K562 (cell line): ENCODE data around the gene LIN7A.

Source experiments
- ATF4 ChIP-seq: fragments of 450-650 bp; formaldehyde crosslinking; IDR thresholded peaks from 2 replicates; pipeline ENCODE4 v1.4.0; 2022; ENCODE audit warnings: mild to moderate bottlenecking, moderate library complexity
- KDM2B ChIP-seq: fragments of 250-450 bp; sonication (Bioruptor Pico); IDR thresholded peaks from 2 replicates; pipeline ENCODE4 v1.8.0; 2021; ENCODE audit warnings: mild to moderate bottlenecking, moderate library complexity
- KLF6 ChIP-seq: fragments of 250-450 bp; sonication (Bioruptor Pico); IDR thresholded peaks from 2 replicates; pipeline ENCODE4 v1.4.0; 2020; ENCODE audit warnings: mild to moderate bottlenecking, moderate library complexity, borderline replicate concordance
- POLR2A ChIP-seq: fragments of 450-650 bp; conservative IDR thresholded peaks from 2 replicates; pipeline ENCODE4 v1.6.1; 2016
- POLR2AphosphoS2 ChIP-seq: IDR thresholded peaks from 2 replicates; pipeline ENCODE4 v1.6.1; 2012; ENCODE audit warnings: low read length, improper control_type of control experiment
- PURB ChIP-seq: sonication (generic); formaldehyde crosslinking; IDR thresholded peaks from 2 replicates; pipeline ENCODE4 v1.9.0; 2021; ENCODE audit warnings: low read depth, mild to moderate bottlenecking, missing genetic modification reagents
- SAFB2 ChIP-seq: fragments of 200-400 bp; formaldehyde crosslinking; IDR thresholded peaks from 2 replicates; pipeline ENCODE4 v1.6.1; 2018; ENCODE audit warnings: borderline replicate concordance, low read length, low read depth, moderate library complexity; ENCODE audit not compliant: severe bottlenecking
- SIN3A ChIP-seq, 2 experiments: fragments of 150-350 bp in 1 of 2; IDR thresholded peaks; 2 replicates each; pipeline ENCODE4 v1.6.1; 2011 to 2016; ENCODE audit warnings: borderline replicate concordance in 2 of 2, low read depth in 2 of 2, low read length in 2 of 2, mild to moderate bottlenecking in 2 of 2, moderate library complexity in 2 of 2; ENCODE audit not compliant: control insufficient read depth in 1 of 2
- TF ChIP-seq, protein P1 (sequence below), 3 experiments: IDR thresholded peaks in 2 of 3; conservative IDR thresholded peaks in 1 of 3; 2 replicates each; pipeline ENCODE4 v1.5.1; 2011 to 2012; ENCODE audit warnings: low read length in 3 of 3, mild to moderate bottlenecking in 3 of 3, control low read depth in 2 of 3, improper control_type of control experiment in 1 of 3, inconsistent platforms in 1 of 3, low read depth in 1 of 3, mixed read lengths in 1 of 3, moderate library complexity in 1 of 3; ENCODE audit not compliant: insufficient read depth in 2 of 3
- TF ChIP-seq, protein P2 (sequence below): sonication (generic); formaldehyde crosslinking; IDR thresholded peaks from 2 replicates; pipeline ENCODE4 v1.8.0; 2022; ENCODE audit warnings: mild to moderate bottlenecking, missing genetic modification reagents

GRCh38 chr12:80967565-80967964 lies 29.8 kb upstream of the LIN7A start:
- TF ChIP-seq PURB (CRISPR knock-in tag) (no peak), SAFB2 (no peak), POLR2A (no peak), ATF4 (CRISPR knock-in tag) (no peak), POLR2AphosphoS2 (no peak), KLF6 (CRISPR knock-in tag) (no peak), SIN3A (IDR thresholded peaks at IDR 0.05; ENCODE audit: borderline replicate concordance in 2 of 2, control insufficient read depth in 1 of 2, low read depth in 2 of 2, low read length in 2 of 2) (no peak), KDM2B (CRISPR knock-in tag) (no peak)
- TF ChIP-seq, protein P1, sequence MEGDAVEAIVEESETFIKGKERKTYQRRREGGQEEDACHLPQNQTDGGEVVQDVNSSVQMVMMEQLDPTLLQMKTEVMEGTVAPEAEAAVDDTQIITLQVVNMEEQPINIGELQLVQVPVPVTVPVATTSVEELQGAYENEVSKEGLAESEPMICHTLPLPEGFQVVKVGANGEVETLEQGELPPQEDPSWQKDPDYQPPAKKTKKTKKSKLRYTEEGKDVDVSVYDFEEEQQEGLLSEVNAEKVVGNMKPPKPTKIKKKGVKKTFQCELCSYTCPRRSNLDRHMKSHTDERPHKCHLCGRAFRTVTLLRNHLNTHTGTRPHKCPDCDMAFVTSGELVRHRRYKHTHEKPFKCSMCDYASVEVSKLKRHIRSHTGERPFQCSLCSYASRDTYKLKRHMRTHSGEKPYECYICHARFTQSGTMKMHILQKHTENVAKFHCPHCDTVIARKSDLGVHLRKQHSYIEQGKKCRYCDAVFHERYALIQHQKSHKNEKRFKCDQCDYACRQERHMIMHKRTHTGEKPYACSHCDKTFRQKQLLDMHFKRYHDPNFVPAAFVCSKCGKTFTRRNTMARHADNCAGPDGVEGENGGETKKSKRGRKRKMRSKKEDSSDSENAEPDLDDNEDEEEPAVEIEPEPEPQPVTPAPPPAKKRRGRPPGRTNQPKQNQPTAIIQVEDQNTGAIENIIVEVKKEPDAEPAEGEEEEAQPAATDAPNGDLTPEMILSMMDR (IDR thresholded peaks at IDR 0.05 in 2 of 3, conservative IDR thresholded peaks at IDR 0.05 in 1 of 3; ENCODE audit: insufficient read depth in 2 of 3, low read depth in 1 of 3, low read length in 3 of 3), result no peak
- TF ChIP-seq, protein P2, sequence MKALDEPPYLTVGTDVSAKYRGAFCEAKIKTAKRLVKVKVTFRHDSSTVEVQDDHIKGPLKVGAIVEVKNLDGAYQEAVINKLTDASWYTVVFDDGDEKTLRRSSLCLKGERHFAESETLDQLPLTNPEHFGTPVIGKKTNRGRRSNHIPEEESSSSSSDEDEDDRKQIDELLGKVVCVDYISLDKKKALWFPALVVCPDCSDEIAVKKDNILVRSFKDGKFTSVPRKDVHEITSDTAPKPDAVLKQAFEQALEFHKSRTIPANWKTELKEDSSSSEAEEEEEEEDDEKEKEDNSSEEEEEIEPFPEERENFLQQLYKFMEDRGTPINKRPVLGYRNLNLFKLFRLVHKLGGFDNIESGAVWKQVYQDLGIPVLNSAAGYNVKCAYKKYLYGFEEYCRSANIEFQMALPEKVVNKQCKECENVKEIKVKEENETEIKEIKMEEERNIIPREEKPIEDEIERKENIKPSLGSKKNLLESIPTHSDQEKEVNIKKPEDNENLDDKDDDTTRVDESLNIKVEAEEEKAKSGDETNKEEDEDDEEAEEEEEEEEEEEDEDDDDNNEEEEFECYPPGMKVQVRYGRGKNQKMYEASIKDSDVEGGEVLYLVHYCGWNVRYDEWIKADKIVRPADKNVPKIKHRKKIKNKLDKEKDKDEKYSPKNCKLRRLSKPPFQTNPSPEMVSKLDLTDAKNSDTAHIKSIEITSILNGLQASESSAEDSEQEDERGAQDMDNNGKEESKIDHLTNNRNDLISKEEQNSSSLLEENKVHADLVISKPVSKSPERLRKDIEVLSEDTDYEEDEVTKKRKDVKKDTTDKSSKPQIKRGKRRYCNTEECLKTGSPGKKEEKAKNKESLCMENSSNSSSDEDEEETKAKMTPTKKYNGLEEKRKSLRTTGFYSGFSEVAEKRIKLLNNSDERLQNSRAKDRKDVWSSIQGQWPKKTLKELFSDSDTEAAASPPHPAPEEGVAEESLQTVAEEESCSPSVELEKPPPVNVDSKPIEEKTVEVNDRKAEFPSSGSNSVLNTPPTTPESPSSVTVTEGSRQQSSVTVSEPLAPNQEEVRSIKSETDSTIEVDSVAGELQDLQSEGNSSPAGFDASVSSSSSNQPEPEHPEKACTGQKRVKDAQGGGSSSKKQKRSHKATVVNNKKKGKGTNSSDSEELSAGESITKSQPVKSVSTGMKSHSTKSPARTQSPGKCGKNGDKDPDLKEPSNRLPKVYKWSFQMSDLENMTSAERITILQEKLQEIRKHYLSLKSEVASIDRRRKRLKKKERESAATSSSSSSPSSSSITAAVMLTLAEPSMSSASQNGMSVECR (CRISPR knock-in tag), result no peak
